Measurements from ENCODE around the gene RHOT2.
"Not testable (repeated sequence)": the region's sequence is repeated elsewhere in the genome, so short reads cannot be mapped to it uniquely, and the experiment has no call there.

RHOT2 gene

DNA sequence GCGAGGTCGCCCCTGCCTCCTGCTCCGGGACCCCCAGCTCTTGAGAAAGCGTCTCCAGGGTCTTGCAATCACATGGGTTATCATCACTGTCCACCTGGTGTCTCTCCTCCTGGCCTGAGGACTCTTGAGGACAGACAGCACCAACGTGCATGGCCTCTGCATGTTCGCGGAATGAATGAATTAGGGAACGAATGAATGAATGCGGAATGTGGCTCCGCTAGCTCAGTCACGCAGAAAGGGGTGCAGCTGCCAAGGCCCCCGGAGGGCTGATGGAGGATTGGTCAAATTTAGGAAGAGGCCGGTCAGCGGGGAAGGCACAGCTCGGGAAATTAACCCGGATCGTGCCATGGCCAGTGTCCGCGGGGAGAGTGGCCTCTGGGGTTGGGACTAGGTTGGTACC lies 34.4 kb downstream of the RHOT2 start:
- no peak for DNase-seq

DNA sequence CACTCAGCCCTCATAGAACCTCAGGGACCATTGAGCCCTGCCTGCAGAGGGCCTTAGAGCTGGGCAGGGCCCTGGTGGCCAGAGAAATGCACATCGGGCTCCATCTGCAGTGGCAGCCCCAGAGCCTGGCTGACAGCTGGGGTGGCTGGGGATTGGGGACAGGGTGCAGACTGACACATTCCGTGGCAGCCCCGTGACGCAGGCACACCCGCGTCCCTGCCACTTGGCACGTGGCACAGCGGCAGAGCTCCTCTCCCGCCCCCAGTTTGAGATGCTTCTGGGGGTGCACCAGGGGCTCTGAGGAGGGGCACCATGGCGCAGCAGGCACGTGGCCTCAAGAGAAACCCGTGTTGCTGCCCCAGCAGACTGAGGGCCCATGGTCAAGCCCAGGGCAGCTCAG lies 35.5 kb downstream of the RHOT2 start:
- no peak for DNase-seq

DNA sequence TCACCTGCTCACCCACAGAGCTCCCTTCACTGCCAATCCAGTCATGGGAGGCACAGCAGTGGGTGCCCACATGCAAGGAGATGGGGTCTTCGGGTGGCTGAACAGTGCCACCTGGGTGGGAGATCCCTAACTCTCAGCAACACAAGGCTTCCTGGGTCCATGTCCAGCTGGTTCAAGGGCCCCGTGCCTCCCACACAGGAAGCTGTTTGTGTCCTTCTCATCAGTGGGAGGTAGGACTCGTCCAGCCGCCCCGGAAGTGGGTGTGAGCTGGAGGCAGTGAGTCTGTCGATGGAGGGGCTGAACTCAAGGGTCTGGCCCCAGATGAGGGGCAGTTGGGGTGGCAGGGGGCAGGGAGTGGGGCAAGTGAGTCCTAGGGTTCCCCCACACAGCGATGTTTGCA lies 36.1 kb downstream of the RHOT2 start:
- no peak for DNase-seq

DNA sequence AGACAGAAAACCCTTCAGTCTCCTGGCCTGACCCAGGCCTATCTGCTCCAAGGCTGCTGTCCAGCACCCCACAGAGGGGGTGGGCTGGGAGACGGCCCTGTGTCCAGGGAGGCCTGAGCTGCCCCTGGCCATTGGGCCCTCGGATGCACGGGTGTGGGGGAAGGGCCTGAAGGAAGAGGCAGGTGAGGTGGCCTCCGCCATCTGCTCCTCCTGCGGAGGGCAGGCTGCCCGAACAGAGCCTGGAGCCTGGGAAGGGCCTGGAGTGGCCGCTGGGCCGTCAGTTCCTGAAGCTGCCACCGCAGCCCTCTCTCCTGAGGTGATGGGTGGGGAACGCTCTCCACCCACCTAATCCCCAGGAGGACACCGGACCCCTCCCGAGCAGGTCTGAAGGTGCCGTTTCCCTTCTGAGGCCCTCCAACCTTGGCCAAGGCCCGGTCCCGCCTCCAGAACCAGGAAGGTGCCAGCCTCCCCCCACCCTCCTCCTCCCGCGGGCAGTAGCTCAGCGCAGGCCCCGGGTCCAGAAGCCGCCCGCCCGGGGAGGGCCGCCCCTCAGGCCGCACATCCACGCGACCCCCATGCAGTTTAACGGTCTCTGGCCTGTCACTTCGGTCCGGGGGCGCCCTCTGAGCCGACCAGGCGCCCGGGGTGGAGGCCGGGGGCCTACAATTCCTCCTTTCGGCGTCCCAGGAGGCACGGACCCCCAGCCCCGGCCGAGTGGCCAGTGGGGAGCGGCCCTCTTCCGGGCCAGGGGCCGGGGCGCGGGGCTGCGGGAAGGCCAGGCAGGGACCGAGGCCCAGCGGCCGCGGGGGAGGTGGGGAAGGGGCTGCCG lies 36.8 kb downstream of the RHOT2 start:
- DNase-seq = no peak

GRCh38 chr16:705431-706188 lies 37.7 kb downstream of the RHOT2 start, which contains the start of gene FBXL16:
Gene FBXL16 (minus strand): TSS chr16:705801. CDS start chr16:697405, 8,396 bp downstream.
- DNase-seq = no peak

DNA sequence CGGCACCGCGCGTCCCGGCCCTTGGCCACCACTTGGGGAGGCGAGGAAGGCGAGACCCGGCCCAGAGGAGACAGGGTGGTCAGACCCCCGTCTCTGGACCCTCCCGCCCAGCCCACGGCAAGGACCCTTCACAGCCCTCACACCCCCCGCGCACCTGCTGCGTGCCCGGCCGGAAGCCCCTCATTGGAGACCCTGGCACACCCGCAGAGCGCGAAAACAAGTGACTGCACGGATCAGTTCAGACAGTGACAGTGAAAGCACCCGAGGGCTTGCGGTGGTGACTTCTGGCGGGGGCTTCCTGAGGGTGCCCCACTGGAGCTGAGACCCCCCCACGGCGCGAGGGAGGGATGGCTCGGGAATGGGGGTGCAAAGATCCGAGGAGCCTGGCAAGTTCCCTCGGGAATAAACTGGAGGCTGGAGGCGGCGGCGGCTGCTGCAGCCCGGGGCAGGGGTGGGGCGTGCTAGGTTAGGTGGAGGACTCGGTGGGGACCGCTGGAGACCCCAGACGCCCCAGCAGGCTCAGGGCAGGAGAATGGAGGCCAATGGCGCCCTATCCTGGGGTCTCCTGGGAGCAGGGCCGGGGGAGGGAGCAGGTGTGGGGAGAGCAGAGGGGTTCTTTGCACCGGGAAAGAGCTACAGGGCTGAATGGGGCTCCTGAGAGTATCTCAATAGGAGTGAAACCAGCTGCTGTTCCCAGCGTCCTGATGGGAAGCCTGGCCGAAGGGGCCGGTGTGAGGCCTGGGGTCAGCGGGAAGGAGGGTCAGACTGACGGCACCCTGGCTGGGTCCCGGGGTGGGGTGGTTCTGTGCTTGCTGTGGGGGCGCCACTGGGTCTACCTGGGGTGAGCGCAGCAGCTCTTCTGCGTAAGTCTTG lies 38.5 kb downstream of the RHOT2 start:
- DNase-seq = no peak

DNA sequence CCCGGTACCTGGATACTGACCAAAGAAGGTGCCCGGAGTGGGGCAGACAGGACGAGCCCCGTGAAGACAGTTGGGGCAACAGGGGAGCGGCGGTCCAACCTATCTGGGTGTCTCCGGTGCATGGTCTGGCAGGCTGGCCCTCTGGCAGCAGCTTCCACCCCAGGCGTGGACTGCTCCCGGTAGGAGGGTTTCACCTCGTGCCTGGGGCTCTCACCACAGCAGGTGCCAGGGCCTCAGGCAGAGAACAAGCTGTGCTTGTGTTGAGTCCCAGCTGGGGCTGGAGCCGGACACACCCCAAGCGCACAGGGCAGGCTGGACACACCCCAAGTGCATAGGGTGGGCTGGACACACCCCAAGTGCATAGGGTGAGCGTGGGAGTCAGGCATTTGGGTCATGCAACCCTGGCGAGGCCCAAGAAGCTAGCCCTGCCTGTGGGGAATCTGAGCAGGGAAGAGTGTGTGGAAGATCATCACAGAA lies 39.2 kb downstream of the RHOT2 start:
- no peak for DNase-seq

DNA sequence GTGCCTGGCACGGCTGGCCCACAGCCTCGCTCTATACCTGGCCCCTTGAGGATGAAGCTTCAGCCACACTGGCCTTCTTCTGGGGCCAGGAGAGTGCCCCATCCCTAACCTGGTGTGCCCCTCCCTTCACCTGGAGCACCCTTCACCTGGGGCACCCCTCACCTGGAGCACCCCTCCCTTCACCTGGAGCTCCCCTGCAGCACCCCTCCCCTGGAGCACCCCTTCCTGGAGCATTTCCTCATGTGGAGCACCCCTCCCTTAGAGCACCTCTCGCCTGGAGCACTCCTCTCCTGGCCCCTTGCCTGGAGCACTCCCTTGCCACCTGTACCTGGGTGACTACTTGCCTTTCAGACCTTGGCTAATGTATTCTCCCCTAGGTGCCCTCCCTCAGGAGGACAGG lies 40.1 kb downstream of the RHOT2 start:
- no peak for DNase-seq

- DNase-seq = no peak
These were observed 41.0 kb downstream of the RHOT2 start for GRCh38 chr16:708959-709358.

DNA sequence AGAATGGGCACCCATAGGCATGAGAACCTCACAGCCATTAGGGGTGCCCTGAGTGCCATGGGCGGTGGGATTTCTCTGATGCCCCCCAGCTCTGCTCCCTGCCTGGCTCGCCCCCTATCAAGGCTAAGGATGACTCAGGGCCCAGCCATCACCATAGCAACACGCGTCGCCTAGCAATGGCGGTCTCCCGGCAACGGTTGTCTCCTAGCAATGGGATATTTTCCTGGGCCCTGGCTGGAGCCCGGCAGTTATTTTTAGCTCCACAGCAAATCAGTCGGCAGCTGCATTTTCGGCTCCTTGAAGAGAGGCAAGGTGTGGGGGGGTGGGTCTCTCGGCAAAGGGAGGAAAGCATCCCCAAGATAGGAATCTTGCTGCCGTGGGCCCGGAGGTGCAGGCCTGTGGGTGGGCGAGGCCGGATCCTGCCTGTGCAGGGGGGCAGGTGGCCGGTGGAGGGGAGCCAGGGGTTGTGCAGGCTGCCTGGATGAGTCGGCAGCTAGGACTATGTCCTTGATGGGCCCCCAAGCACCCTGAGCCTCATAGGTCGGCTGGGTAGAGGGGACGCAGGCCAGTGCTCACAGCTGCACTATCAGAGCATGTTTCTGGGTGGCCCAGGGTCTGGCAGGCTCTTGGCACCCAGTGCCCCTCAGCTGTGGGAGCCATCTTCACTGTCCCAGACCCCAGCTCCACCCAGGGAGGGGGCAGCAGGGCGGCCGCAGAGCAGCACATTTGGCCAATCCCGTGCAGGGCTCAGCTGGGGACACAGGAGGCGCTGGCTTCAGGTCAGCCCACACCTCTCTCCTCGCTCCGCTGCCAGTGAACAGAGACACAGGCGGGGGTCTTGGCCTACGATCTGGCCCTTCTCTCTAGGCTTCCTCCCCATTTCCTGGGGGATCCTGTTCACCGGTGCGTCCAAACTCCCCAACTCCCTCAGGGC lies 41.9 kb downstream of the RHOT2 start:
- no peak for DNase-seq

DNA sequence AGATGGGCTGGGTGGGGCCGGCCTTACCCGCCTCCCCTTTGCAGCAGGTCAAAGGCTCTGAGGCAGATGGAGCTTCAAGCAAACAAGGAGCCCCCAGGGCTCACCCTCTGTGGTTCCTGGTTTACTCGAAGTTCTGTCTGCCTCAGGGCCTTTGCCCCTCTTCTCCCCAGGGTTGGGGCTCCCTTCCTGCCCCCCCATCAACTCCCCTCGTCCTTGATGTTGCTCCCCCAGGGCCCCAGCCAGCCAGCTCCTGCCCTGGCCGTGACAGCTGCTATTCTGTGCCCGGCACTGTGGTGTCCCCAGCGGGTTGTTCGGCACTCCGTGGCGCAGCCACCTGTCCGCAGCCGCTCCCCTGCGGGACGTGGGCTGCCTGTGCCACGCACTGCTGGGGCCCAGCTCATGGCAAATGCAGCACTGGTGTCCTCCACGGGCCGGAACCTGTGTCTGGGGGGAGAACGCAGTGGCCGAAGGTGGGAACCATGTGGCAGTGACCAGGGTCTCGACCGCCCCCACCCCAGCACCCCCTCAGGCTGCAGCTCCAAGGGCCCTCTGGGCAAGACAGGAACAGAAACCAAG lies 42.7 kb downstream of the RHOT2 start:
- no peak for DNase-seq

- no peak for DNase-seq
These were observed 43.2 kb downstream of the RHOT2 start for GRCh38 chr16:711084-711483.

DNA sequence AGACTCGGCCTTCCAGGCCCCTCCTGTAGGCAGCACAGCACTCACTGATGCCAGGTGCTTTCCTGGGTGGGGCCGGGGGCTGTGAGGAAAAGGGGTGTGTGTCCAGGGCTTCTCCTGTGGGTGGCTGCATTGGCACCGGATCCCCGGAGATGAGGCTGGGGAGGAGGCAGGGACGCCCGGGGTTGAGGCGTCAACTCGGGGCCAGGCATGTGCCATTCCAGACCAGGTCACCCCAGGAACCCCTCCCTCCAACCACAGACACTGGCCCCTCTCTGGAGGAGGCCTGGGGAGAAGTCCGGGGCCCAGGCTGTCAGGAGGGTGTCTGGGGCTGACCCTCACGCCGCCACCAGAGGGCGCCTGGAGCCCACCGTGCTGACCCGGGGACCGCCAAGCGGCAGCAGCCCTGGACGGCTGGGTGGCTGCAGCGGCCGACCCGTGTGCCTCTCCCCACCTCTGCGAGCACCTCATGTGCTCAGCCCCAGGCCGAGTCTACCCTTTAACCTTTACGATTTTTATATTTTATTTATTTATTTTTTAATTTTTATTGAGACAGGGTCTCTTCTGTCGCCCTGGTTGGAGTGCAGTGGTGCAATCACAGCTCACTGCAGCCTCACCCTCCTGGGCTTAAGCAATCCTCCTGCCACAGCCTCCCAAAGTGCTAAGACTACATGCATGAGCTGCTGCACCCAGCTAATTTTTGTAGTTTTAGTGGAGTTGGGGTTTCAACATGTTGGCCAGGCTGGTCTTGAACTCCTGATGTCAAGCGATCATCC lies 43.8 kb downstream of the RHOT2 start:
- DNase-seq = peak; percentile 62 to 81

DNA sequence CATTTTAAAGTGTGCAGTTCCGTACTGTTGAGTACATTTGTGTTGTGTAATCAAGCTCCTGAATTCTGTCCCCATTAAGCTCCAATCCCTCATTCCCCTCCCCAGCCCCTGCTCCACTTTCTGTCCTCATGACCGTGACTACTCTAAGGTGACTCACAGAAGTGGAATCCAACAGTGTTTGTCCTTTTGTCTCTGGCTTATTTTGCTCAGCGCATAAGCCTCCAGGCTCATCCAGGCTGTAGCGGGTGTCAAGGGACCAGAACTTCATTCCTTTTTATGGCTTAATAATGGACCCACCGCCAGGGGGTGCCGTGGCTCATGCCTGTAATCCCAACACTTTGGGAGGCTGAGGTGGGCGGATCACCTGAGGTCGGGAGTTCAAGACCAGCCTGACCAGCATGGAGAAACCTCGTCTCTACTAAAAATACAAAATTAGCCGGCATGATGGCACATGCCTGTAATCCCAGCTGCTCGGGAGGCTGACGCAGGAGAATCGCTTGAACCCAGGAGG lies 44.9 kb downstream of the RHOT2 start:
- DNase-seq = not testable (repeated sequence)

DNA sequence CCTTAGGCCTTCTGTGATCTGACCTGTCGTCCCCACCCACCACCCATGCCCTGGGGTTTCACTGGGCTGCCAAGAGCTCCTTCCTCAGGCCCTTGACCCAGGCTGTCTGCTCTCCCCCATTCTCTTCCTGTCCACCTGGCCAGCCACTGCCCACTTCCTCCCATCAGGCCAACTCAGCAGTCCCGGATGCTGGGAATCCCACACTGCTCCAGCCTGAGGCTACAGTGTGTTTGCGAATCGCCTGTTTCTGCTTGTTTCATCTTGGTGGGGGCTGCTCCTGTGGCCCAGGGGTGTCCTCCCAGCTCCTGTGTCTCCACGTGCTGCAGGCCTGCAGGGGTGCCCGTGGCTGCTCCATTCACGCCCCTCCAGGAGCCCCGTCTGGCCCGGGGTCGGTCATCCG lies 46.1 kb downstream of the RHOT2 start:
- DNase-seq = no peak

DNA sequence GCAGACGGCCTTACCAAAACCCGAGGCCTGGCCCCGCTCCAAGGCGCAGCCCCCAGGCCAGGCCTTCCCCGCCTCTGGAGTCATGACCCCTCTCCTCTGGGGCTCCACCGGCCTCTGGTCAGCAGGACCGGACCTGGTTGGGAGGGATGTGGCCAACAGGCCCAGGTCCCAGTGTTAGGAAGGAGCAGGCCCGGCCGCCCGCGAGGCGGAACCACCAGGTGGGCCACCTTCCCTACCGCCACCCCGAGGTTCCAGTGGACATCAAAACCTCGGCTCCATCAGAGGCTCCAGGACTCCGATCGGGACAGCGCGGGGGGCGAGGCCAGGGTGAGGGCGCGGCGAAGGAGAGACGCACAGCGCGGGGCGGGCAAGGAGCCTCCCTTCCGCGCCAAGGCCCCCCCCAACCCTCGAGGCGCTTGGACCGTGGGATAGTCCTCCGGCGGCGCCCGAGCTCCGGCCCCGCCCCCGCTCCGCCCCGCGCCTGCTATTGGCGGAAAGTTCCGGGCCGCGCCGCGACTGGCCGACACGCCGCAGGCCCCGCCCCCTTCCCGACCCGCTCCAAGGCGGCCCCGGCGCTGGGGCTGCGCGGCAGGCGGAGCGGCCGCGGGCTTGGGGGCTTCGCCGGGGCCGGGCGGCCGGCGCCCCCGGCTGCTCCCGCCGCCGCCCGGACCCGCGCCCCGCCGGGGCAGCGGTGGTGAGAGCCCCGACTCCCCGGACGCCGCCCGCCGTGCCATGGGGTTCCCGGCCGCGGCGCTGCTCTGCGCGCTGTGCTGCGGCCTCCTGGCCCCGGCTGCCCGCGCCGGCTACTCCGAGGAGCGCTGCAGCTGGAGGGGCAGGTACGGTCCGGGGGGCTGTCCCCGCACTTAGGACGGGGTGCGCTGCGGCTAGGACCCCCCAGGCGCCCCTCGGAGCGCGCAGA lies 46.9 kb downstream of the RHOT2 start, which contains the start of gene METRN:
METRN (plus strand) TSS at position 561 of the 919 bp plus-strand sequence; CDS start at position 733, 172 bp downstream.
- peak; percentile 82 to 95 for DNase-seq

DNA sequence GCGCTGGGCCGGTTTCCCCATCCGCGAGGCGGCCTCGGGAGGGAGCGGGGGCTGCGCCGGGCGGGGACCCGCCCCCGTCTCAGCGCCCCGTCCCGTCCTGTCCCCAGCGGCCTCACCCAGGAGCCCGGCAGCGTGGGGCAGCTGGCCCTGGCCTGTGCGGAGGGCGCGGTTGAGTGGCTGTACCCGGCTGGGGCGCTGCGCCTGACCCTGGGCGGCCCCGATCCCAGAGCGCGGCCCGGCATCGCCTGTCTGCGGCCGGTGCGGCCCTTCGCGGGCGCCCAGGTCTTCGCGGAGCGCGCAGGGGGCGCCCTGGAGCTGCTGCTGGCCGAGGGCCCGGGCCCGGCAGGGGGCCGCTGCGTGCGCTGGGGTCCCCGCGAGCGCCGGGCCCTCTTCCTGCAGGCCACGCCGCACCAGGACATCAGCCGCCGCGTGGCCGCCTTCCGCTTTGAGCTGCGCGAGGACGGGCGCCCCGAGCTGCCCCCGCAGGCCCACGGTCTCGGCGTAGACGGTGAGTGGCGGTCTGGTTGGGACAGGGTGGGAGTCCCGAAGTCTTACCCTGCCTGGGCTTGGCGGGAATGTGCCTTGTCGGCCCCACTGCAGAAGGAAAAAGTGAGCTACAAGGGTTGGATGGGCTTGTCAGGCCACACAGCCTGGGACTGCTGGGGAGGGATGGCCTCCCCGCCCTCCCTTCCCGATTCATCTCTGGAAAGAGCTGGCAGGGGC lies 47.7 kb downstream of the RHOT2 start:
- no peak for DNase-seq

DNA sequence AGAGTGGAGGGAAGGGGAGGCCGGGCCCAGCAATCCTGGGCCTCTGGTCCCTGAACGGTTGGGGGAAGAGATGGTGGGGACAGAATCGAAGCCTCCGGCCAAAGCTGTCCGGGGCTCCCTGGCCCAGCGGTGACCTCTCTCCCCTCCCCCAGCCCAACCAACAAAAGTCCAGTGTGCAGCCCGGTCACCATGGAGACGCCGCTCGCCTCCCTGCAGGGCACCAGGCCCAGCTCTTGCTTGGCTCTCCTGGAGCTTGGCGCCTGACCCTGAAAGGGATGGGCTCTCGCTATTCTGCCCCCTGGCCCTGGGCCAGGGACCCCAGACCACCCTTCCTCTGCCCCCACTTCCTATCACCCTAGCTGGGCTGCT lies 48.3 kb downstream of the RHOT2 start:
- no peak for DNase-seq

Data from stimulated activated CD4-positive, alpha-beta T cell treated with anti-CD3 and anti-CD28 coated beads, Interleukin-4, amount 100 ng/mL, for 4 hours (primary cell).